ENCODE results near the gene PPP1R27.
"Not testable (repeated sequence)": the region's sequence is repeated elsewhere in the genome, so short reads cannot be mapped to it uniquely, and the experiment has no call there.

PPP1R27 gene

GRCh38 chr17:81840826-81841778 is 6.3 kb upstream of the PPP1R27 start:
- FAIRE-seq = no peak

GRCh38 chr17:81840059-81840458 is 5.2 kb upstream of the PPP1R27 start:
- not testable (repeated sequence) for FAIRE-seq

DNA sequence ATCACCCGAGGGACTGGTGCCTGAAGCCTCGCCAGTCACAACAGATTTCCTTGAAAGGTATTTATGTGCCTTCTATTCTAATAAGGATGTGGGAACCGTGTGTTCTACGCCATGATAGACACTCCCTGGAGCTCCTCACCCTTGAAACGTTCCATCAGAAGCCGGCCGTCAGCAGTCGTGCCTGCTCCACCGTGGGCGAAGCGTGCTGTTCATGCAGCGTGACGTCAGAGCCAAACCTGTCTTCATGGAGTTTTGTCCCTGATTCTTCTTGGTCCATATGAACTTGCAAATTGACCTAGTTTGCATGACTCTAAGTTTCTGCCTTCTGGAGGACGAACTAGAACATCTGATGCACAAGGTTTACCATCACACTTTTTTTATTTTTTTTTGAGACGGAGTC is 4.5 kb upstream of the PPP1R27 start:
- no peak for FAIRE-seq

GRCh38 chr17:81838753-81839255 is 4.0 kb upstream of the PPP1R27 start:
- FAIRE-seq = no peak

DNA sequence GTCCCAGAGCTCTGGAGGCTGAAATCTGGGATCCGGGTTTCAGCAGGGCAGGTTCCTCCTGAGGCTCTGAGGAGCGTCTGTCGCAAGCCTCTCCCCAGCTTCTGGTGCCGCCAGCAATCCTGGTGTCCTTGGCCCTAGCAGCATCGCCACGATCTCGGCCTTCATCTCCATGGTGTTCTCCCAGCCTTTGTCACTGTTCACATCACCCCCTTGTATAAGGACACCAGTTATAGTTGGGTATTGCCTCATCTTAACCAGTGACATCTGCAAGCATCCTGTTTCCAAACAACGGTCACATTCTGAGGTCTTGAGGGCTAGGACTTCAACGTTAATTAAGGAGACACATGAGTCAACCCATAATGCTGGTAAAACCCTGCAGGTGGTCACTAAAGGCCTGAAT is 2.8 kb upstream of the PPP1R27 start:
- FAIRE-seq = no peak

DNA sequence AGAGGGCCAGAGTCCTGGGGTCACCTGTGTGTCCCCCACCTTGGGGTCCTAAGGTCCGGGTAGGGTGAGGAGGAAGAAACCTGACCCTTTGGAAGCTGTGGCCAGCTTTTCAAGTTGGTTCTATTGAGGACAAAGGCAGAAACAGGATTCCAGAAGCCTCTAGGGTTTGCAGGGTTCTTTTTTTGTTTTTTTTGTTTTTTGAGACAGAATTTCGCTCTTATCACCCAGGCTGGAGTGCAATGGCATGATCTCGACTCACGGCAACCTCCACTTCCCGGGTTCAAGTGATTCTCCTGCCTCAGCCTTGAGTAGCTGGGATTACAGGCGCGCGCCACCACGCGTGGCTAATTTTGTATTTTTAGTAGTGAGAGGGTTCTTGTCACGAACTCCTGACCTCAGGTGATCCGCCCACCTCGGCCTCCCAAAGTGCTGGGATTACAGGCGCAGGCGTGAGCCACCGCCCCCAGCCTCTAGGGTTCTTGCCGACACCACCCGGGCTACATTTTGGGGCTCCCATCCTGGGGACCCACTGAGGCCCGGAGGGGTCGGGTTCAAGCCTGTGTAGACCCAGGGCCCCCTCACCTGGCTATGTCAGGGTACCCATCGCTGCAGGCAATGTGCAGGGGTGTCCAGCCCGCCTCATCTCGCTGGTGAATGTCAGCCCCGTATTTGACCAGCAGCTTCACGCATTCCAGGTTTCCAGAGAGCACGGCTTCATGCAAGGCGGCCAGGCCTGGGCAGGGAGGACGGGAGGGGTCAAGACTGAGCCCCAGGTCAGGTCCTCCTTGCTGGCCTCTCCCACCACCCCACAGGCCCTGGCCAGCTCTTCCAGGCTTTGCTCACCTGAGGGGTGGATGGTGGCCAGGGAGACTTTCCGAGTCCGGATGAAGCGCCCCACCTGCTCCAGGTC is 674 bp downstream of the PPP1R27 start:
- no peak for FAIRE-seq

DNA sequence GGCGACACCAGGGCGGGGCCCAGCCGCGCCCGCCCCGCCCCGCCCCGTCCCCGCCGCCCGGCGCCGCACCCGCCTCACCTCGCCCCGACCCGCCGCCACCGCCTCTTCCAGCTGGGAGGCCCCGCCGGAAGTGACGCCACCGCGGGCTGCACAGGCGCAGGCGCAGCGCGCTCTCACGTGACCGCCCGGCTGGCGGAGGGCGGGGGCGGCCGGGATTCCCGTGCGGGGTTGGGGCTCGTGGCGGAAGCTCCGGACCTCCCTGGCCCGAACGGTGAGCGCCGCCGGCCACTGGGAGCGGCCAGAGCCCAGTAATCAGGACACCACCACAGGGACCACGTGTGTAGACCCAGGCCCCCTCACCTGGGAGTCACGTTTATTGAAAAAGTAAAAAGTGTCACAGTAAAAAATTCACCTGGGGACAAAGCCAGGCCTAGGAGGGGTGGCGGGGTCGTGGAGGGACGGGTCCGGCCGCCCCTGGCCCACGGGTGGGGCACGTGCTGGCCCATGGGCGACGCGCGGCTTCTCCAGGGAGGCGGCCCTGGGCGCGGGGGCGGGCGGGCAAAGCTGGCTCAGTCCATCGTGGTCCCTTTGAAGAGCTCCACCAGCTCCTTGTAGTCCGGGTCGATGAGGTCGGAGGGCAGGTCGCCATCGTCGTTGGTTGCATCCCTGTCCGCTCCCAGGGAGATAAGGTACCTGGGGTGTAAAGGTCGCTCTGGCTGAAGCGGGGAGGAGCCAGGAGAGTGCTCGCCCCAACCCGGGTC is 1.5 kb downstream of the PPP1R27 start, which contains the start of gene MCRIP1:
MCRIP1 (minus strand) TSS at position 132 of the 761 bp plus-strand sequence. CDS start 8,785 bp downstream, outside the sequence.
- no peak for FAIRE-seq

- FAIRE-seq = no peak
Measured at GRCh38 chr17:81832608-81833159, 2.2 kb downstream of the PPP1R27 start.

- no peak for FAIRE-seq
Measured at GRCh38 chr17:81831957-81832607, 2.8 kb downstream of the PPP1R27 start.

DNA sequence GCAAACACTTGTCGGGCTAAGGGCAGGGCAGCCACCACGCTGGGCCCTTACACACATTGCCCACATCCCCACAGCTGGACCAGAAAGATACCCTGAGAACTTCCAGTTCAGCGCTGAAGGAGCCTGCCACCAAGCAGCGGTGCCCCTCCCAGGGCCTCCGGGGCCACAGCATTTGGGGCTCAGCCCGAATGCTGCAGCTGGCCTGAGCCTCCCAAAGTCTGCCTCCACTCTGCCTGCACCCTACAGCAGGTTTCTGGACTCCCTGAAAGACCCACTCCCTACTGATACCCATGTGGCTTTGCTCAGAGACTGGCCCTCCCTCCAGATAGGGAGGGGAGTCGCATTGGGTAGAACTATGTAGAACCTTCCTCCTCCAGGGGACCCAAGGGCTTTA is 3.3 kb downstream of the PPP1R27 start:
- no peak for FAIRE-seq

DNA sequence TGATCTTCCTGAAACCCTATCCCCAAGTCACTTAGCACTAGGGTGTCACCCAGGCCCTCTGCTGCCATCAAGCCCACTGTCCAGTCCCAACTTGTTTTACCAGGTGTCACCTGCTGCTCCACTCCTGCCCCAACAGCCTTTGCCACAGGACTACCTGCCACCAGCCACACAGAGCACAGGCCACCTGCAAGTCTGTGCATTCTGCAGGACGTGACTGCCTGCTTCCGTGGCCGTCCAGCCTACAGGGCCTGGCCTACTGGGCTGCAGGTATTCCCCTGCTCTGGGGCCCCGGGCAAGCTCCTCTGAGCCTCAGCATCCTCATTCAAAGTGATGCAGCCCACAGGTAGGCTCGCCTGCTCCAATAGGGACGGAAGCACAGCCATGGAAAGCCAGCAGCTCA is 5.0 kb downstream of the PPP1R27 start:
- no peak for FAIRE-seq

DNA sequence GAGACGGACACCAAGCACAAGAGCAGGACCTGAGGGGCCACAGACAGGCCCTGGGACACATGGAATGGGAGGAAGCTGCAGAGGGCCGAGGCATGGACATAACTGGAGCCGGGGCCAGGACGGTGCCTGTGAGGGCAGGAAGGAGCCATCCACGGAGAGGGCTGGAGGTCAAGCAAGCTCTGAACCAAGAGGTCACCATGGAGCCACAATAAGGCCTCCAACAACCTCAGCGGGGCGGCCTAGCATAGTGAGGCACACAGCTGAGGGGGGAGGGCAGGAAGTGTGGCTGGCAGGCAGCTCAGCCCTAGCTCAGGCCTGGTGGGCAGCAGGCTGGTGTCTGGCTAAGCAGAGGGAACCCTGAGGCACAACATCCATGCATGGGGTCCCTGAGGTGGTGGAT is 6.2 kb downstream of the PPP1R27 start:
- FAIRE-seq = no peak

DNA sequence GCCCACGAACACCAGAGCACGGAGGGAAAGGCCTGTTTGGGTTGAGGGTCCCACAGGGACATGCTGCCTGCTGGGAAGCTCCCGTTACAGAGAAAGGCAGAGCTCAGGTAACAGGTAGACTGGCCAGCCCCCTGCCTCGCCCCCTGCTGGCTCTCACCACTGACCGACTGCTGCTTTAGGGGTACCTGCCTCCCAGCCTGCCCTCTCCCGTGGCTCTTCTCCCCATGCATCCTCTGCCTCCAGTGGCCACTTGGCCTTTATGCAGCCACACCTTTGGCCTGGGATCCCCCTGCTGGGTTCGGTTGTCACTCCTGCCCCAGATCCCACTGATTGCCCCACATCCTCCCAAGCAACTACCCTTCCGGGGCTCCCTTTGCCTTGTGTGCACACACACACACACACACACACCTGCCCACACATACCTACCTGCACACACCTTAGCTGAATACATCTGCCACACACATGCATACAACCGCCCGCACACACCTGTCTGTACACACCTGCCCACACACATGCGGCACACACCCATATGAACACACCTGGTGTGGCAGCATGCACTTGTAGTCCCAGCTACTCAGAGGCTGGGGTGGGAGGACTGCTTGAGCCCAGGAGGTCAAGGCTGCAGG is 8.9 kb downstream of the PPP1R27 start:
- FAIRE-seq = no peak

DNA sequence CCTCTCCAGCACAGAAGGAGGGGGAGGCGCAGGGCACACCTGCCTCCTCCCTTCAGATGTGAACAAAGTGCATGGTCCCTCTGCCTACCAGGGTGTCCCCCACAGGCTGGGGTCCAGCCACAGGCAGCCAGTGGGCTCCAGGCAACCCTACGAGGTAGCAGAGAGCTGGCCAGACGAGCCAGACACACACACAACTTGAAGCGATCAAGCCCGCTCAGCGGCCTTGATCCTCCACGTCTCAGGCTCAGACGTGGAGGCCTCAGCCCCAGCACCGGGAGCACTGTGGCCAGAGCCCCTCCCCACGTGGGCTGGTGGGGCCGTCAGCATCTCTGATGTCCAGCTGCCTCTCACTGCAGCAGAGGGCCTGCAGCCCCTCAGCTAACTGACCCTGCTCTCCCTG is 10.3 kb downstream of the PPP1R27 start:
- no peak for FAIRE-seq

- FAIRE-seq = no peak
Measured at GRCh38 chr17:81823820-81824550, 10.9 kb downstream of the PPP1R27 start.

GRCh38 chr17:81822996-81823819 is 11.6 kb downstream of the PPP1R27 start:
- no peak for FAIRE-seq

DNA sequence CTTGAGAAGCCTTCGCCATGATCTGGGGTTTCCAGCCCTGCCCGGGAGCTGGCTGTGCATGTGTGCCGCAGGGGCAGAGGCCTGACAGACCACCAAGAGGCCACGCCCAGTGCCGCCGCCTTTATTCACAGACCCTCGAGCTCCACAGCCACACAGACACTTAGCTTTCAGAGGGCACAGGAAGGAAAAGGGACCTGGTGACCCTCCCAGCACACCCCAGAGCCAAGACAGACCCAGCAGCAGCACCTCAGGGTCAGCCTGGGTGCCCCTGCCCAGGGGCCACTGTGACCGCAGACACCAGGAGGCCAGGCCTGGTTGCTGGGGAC is 12.6 kb downstream of the PPP1R27 start:
- no peak for FAIRE-seq

DNA sequence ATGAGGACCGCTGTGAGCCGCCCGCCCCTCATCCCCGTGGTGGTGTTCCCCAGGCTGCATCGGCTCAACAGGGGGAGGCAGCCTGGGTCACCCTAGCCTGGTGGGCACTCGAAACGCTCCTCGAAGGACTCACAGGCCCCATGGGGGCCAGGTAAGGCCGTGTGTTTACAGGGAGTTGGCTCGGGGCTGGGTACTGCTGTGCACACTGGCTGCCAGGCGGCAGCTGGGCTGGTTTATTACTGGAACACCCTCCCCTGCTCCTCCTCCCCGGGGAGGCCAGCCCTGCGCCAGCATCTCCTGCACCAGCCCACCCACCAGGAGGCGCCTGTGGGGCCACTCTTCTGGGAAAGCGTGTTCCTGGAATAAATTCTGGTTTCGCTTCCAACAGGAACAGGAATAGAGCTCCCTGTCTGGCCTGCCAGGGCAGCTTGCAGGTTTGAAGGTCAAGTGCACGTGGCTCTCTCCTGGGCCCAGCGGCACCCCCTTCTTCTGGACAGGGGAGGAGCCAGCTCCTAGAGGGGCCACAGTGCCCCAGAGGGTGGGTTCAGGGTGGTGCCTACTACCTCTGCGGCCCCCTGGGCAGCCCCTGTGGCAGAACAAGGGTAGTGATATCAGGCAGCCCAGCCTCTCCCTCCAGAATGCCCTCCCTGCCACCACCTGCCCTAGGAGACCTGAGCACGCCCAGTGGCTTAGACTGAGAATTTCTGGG is 13.1 kb downstream of the PPP1R27 start:
- no peak for FAIRE-seq

GRCh38 chr17:81821147-81821546 is 13.7 kb downstream of the PPP1R27 start:
- no peak for FAIRE-seq
